ENCODE results near the gene HSD17B3. TPM values are rescaled to one million over a fixed set of nuclear protein-coding genes. Genes with fewer than 3 reads are reported as not detected.

Gene HSD17B3
- total and polyA plus RNA-seq, 2 of the 13 experiments (the other 11 are each of a cell fraction or from before 2014, with no cell fraction given), result 0.12 TPM; not detected in 1

DNA sequence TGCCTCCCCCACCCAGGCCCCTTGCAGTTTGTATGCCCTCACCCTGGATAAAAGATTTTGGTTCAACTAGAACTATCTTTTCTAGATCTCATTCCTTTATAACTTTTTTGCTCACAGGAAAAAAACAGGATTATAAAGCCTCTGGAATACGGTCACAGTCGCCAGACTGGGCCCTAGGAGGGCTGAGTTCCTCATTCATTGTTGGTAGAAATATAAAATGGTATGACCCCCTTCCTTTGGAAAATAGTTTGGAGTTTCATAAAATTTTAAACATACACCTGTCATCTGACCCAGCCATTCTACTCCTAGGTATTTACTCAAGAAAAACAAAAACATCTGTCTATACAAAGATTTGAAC lies 82.1 kb downstream of the HSD17B3 start (continued):
- no peak for TF ChIP-seq GABPA (IDR thresholded peaks at IDR 0.05; ENCODE audit: low read depth, low read length)
- no peak for TF ChIP-seq GABPA (CRISPR knock-in tag; IDR thresholded peaks at IDR 0.05; ENCODE audit: low read depth)
- TF ChIP-seq ZFP36L2 (CRISPR knock-in tag; IDR thresholded peaks at IDR 0.05), result no peak
- no peak for TF ChIP-seq SP140L (CRISPR knock-in tag; IDR thresholded peaks at IDR 0.05; ENCODE audit: borderline replicate concordance)
- TF ChIP-seq, protein P1, sequence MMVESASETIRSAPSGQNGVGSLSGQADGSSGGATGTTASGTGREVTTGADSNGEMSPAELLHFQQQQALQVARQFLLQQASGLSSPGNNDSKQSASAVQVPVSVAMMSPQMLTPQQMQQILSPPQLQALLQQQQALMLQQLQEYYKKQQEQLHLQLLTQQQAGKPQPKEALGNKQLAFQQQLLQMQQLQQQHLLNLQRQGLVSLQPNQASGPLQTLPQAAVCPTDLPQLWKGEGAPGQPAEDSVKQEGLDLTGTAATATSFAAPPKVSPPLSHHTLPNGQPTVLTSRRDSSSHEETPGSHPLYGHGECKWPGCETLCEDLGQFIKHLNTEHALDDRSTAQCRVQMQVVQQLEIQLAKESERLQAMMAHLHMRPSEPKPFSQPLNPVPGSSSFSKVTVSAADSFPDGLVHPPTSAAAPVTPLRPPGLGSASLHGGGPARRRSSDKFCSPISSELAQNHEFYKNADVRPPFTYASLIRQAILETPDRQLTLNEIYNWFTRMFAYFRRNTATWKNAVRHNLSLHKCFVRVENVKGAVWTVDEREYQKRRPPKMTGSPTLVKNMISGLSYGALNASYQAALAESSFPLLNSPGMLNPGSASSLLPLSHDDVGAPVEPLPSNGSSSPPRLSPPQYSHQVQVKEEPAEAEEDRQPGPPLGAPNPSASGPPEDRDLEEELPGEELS (CRISPR knock-in tag; IDR thresholded peaks at IDR 0.05), result no peak
- TF ChIP-seq SMARCC2 (IDR thresholded peaks at IDR 0.05), result no peak
- no peak for TF ChIP-seq GATA4 (IDR thresholded peaks at IDR 0.05; ENCODE audit: borderline replicate concordance, low read depth)
- no peak for TF ChIP-seq BORCS8-MEF2B (CRISPR knock-in tag; IDR thresholded peaks at IDR 0.05)

GRCh38 chr9:96219026-96219899 lies 82.7 kb downstream of the HSD17B3 start:
- Histone ChIP-seq H3K36me3 (replicated peaks in 1 of 2; ENCODE audit: control insufficient read depth in 1 of 2, insufficient read depth in 2 of 2, low read length in 2 of 2) (no peaks in the 10 kb centered on the region), H3K4me3 (replicated peaks in 1 of 3; ENCODE audit: insufficient read depth in 1 of 3, low read depth in 2 of 3, low read length in 3 of 3) (no peak overlapping the region), H3K27ac (ENCODE audit: extremely low read length, insufficient read depth, low read length) (no peak overlapping the region), H4K20me1 (ENCODE audit: insufficient read depth, low read length) (no peaks in the 10 kb centered on the region), H3K9ac (ENCODE audit: insufficient read depth, low read depth, low read length) (no peak overlapping the region), H3K4me2 (ENCODE audit: low read depth, low read length) (no peak overlapping the region), H2AFZ (ENCODE audit: low read length) (no peak overlapping the region), H3K9me3 (ENCODE audit: low read length) (peaks cover 6% of the 10 kb centered on the region), H3K27me3 (ENCODE audit: control insufficient read depth in 1 of 2, insufficient read depth in 2 of 2, low read length in 2 of 2) (peaks cover 0 to 33% of the 10 kb centered on the region in 2 experiments; a peak in 3 of 5 replicates), H3K4me1 (ENCODE audit: insufficient read depth, low read length) (peaks cover 10% of the 10 kb centered on the region), H3K79me2 (ENCODE audit: insufficient read depth, low read length) (no peaks in the 10 kb centered on the region)
- in situ Hi-C loops (cut with HindIII; ENCODE audit: extremely low pct_ligation_motif_present, low pct_unique_long_range_greater_than_20kb) (no loop called here), intact Hi-C loops (cut with micrococcal nuclease; ENCODE audit: unreplicated experiment) (loop anchor here (5.0 to 10.0 kb wide), 3 partner anchors 154 to 704 kb away; partner anchors contain the start of genes ERCC6L2 and PTCH1)
- WGBS (ENCODE audit: low lambda C conversion rate), result 80% methylated on average over 60 of the region's 81 CpGs
- ChIA-PET POLR2A (no interaction called here), CTCF (ENCODE audit: low intra/inter-chr PET ratio, low total read pairs) (no interaction called here)
- ATAC-seq (peak; percentile 35; the same call in 2 of the 3 replicates), DNase-seq (ENCODE audit: low spot score) (no peak), FAIRE-seq (no peak)
- no TSS peak for BruUV-seq (replicated peaks)
- TF ChIP-seq, protein P2, sequence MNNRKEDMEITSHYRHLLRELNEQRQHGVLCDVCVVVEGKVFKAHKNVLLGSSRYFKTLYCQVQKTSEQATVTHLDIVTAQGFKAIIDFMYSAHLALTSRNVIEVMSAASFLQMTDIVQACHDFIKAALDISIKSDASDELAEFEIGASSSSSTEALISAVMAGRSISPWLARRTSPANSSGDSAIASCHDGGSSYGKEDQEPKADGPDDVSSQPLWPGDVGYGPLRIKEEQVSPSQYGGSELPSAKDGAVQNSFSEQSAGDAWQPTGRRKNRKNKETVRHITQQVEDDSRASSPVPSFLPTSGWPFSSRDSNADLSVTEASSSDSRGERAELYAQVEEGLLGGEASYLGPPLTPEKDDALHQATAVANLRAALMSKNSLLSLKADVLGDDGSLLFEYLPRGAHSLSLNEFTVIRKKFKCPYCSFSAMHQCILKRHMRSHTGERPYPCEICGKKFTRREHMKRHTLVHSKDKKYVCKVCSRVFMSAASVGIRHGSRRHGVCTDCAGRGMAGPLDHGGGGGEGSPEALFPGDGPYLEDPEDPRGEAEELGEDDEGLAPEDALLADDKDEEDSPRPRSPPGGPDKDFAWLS (CRISPR knock-in tag; IDR thresholded peaks at IDR 0.05; ENCODE audit: borderline replicate concordance), result no peak
- TF ChIP-seq, protein P3, sequence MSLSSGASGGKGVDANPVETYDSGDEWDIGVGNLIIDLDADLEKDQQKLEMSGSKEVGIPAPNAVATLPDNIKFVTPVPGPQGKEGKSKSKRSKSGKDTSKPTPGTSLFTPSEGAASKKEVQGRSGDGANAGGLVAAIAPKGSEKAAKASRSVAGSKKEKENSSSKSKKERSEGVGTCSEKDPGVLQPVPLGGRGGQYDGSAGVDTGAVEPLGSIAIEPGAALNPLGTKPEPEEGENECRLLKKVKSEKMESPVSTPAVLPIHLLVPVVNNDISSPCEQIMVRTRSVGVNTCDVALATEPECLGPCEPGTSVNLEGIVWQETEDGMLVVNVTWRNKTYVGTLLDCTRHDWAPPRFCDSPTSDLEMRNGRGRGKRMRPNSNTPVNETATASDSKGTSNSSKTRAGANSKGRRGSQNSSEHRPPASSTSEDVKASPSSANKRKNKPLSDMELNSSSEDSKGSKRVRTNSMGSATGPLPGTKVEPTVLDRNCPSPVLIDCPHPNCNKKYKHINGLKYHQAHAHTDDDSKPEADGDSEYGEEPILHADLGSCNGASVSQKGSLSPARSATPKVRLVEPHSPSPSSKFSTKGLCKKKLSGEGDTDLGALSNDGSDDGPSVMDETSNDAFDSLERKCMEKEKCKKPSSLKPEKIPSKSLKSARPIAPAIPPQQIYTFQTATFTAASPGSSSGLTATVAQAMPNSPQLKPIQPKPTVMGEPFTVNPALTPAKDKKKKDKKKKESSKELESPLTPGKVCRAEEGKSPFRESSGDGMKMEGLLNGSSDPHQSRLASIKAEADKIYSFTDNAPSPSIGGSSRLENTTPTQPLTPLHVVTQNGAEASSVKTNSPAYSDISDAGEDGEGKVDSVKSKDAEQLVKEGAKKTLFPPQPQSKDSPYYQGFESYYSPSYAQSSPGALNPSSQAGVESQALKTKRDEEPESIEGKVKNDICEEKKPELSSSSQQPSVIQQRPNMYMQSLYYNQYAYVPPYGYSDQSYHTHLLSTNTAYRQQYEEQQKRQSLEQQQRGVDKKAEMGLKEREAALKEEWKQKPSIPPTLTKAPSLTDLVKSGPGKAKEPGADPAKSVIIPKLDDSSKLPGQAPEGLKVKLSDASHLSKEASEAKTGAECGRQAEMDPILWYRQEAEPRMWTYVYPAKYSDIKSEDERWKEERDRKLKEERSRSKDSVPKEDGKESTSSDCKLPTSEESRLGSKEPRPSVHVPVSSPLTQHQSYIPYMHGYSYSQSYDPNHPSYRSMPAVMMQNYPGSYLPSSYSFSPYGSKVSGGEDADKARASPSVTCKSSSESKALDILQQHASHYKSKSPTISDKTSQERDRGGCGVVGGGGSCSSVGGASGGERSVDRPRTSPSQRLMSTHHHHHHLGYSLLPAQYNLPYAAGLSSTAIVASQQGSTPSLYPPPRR (CRISPR knock-in tag; IDR thresholded peaks at IDR 0.05; ENCODE audit: borderline replicate concordance), result no peak
- TF ChIP-seq, protein P4, sequence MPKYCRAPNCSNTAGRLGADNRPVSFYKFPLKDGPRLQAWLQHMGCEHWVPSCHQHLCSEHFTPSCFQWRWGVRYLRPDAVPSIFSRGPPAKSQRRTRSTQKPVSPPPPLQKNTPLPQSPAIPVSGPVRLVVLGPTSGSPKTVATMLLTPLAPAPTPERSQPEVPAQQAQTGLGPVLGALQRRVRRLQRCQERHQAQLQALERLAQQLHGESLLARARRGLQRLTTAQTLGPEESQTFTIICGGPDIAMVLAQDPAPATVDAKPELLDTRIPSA (CRISPR knock-in tag; IDR thresholded peaks at IDR 0.05; ENCODE audit: borderline replicate concordance), result no peak

All from HepG2 (cell line).